IPS-18a (cell line): ENCODE results near the gene FETUB.
"Not testable (repeated sequence)": the region's sequence is repeated elsewhere in the genome, so short reads cannot be mapped to it uniquely, and the experiment has no call there.

Experiments used
- H3K27ac ChIP-seq: one replicate; pipeline ENCODE4 v1.5.1; 2013; ENCODE audit warnings: low read length
- H3K27me3 ChIP-seq: one replicate; pipeline ENCODE4 v1.6.1; 2013; ENCODE audit warnings: mild to moderate bottlenecking, low read length; ENCODE audit not compliant: control insufficient read depth, insufficient read depth
- H3K36me3 ChIP-seq: one replicate; pipeline ENCODE4 v1.6.1; 2013; ENCODE audit warnings: low read depth, low read length; ENCODE audit not compliant: control insufficient read depth
- H3K4me1 ChIP-seq: one replicate; pipeline ENCODE4 v1.6.1; 2013; ENCODE audit warnings: low read depth, low read length; ENCODE audit not compliant: control insufficient read depth
- H3K4me3 ChIP-seq: one replicate; pipeline ENCODE4 v1.5.1; 2013; ENCODE audit warnings: low read length
- H3K9ac ChIP-seq: one replicate; pipeline ENCODE4 v1.6.1; 2013; ENCODE audit warnings: mild to moderate bottlenecking, low read length, moderate library complexity
- H3K9me3 ChIP-seq: one replicate; pipeline ENCODE4 v1.6.1; 2013; ENCODE audit warnings: low read depth, low read length; ENCODE audit not compliant: control insufficient read depth

FETUB gene

GRCh38 chr3:186665625-186666188, 25.5 kb downstream of the FETUB start, which contains the start of gene HRG:
TSS of gene HRG (plus strand) at chr3:186666014. CDS start at chr3:186666032, 18 bp downstream.
- H3K9me3 ChIP-seq: no peaks in the 10 kb centered on the region
- H3K4me1 ChIP-seq: peaks cover 15% of the 10 kb centered on the region
- H3K27ac ChIP-seq: no peak within 1 kb of the TSS
- H3K36me3 ChIP-seq: no peaks in the 10 kb centered on the region
- H3K4me3 ChIP-seq: no peak within 1 kb of the TSS
- H3K27me3 ChIP-seq: no peaks in the 10 kb centered on the region
- no peak within 1 kb of the TSS for H3K9ac ChIP-seq

- Histone ChIP-seq H3K4me1 (peaks cover 14% of the 10 kb centered on the region), H3K27ac (no peak overlapping the region), H3K27me3 (no peaks in the 10 kb centered on the region), H3K36me3 (no peaks in the 10 kb centered on the region), H3K9me3 (no peaks in the 10 kb centered on the region), H3K9ac (no peak overlapping the region), H3K4me3 (no peak overlapping the region)
Observed at GRCh38 chr3:186668426-186668825, 28.2 kb downstream of the FETUB start.

GRCh38 chr3:186669378-186670084, 29.3 kb downstream of the FETUB start:
- no peaks in the 10 kb centered on the region for H3K36me3 ChIP-seq
- H3K27ac ChIP-seq: no peak overlapping the region
- H3K9ac ChIP-seq: no peak overlapping the region

GRCh38 chr3:186670155-186670554, 30.0 kb downstream of the FETUB start:
- Histone ChIP-seq H3K9me3 (no peaks in the 10 kb centered on the region), H3K9ac (no peak overlapping the region), H3K4me1 (no peaks in the 10 kb centered on the region), H3K27ac (no peak overlapping the region), H3K36me3 (no peaks in the 10 kb centered on the region), H3K4me3 (no peak overlapping the region), H3K27me3 (no peaks in the 10 kb centered on the region)

More at GRCh38 chr3:186669378-186670084, 29.3 kb downstream of the FETUB start:
- Histone ChIP-seq H3K4me1 (peaks cover 3% of the 10 kb centered on the region), H3K27me3 (no peaks in the 10 kb centered on the region), H3K9me3 (no peaks in the 10 kb centered on the region), H3K4me3 (no peak overlapping the region)

GRCh38 chr3:186671051-186671450, 30.9 kb downstream of the FETUB start:
- Histone ChIP-seq H3K27ac (no peak overlapping the region), H3K9me3 (no peaks in the 10 kb centered on the region), H3K9ac (no peak overlapping the region), H3K4me1 (no peaks in the 10 kb centered on the region), H3K27me3 (no peaks in the 10 kb centered on the region), H3K36me3 (no peaks in the 10 kb centered on the region), H3K4me3 (no peak overlapping the region)

- H3K36me3 ChIP-seq: no peaks in the 10 kb centered on the region
- H3K9me3 ChIP-seq: no peaks in the 10 kb centered on the region
- H3K9ac ChIP-seq: no peak overlapping the region
- no peak overlapping the region for H3K27ac ChIP-seq
- no peak overlapping the region for H3K4me3 ChIP-seq
- H3K27me3 ChIP-seq: no peaks in the 10 kb centered on the region
- H3K4me1 ChIP-seq: no peaks in the 10 kb centered on the region
Observed at GRCh38 chr3:186678604-186679003, 38.4 kb downstream of the FETUB start.

GRCh38 chr3:186679151-186679550, 39.0 kb downstream of the FETUB start:
- Histone ChIP-seq H3K9me3 (no peaks in the 10 kb centered on the region), H3K4me3 (no peak overlapping the region), H3K4me1 (no peaks in the 10 kb centered on the region), H3K36me3 (no peaks in the 10 kb centered on the region), H3K27ac (no peak overlapping the region), H3K27me3 (no peaks in the 10 kb centered on the region), H3K9ac (no peak overlapping the region)

- H3K27me3 ChIP-seq: no peaks in the 10 kb centered on the region
- no peak overlapping the region for H3K9ac ChIP-seq
- H3K4me1 ChIP-seq: no peaks in the 10 kb centered on the region
- no peaks in the 10 kb centered on the region for H3K36me3 ChIP-seq
- H3K27ac ChIP-seq: no peak overlapping the region
- no peaks in the 10 kb centered on the region for H3K9me3 ChIP-seq
- H3K4me3 ChIP-seq: no peak overlapping the region
Observed at GRCh38 chr3:186680869-186681268, 40.7 kb downstream of the FETUB start.

GRCh38 chr3:186682812-186683211, 42.6 kb downstream of the FETUB start:
- H3K27me3 ChIP-seq: no peaks in the 10 kb centered on the region
- no peak overlapping the region for H3K27ac ChIP-seq
- no peak overlapping the region for H3K9ac ChIP-seq
- H3K36me3 ChIP-seq: no peaks in the 10 kb centered on the region
- no peak overlapping the region for H3K4me3 ChIP-seq
- no peaks in the 10 kb centered on the region for H3K4me1 ChIP-seq
- H3K9me3 ChIP-seq: no peaks in the 10 kb centered on the region

- no peak overlapping the region for H3K27ac ChIP-seq
- no peak overlapping the region for H3K4me3 ChIP-seq
- no peaks in the 10 kb centered on the region for H3K9me3 ChIP-seq
- H3K4me1 ChIP-seq: no peaks in the 10 kb centered on the region
- H3K9ac ChIP-seq: no peak overlapping the region
- H3K36me3 ChIP-seq: no peaks in the 10 kb centered on the region
- no peaks in the 10 kb centered on the region for H3K27me3 ChIP-seq
Observed at GRCh38 chr3:186683979-186684378, 43.8 kb downstream of the FETUB start.

- H3K27ac ChIP-seq, H3K4me1 ChIP-seq, H3K9me3 ChIP-seq, H3K27me3 ChIP-seq, H3K4me3 ChIP-seq, H3K36me3 ChIP-seq, H3K9ac ChIP-seq: not testable (repeated sequence)
Observed at GRCh38 chr3:186686475-186686874, 46.3 kb downstream of the FETUB start.

- Histone ChIP-seq H3K9me3 (no peaks in the 10 kb centered on the region), H3K36me3 (no peaks in the 10 kb centered on the region), H3K27ac (no peak overlapping the region), H3K27me3 (no peaks in the 10 kb centered on the region), H3K4me3 (no peak overlapping the region), H3K9ac (no peak overlapping the region), H3K4me1 (no peaks in the 10 kb centered on the region)
Observed at GRCh38 chr3:186687120-186687651, 47.0 kb downstream of the FETUB start.
